ENCODE data around the gene ZNF385C. TPM values are rescaled to one million over a fixed set of nuclear protein-coding genes. Genes with fewer than 3 reads are reported as not detected.

The ZNF385C gene
- total RNA-seq, 2 experiments from 2014 or later = 0.67 to 0.85 TPM

DNA sequence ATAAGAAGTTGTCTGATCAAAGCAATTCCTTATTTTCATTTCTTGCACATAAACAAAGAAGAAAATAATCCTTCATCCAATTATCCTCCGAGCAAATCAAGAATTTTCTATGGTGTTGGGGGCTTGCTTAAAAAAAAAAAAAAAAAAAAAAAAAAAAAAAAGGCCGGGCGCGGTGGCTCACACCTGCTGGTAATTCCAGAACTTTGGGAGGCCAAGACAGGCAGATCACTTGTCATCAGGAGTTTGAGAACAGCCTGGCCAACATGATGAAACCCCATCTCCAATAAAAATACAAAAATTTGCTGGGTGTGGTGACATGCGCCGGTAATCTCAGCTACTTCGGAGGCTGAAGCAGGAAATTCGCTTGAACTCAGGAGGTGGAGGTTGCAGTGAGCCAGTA lies 112.4 kb downstream of the ZNF385C start:
- Histone ChIP-seq H3K27ac (ENCODE audit: low read depth, low read length, poor library complexity, severe bottlenecking) (no peak overlapping the region), H3K9me2 (ENCODE audit: insufficient read depth, low read length) (no peaks in the 10 kb centered on the region), H3K4me3 (ENCODE audit: low read depth, low read length, poor library complexity, severe bottlenecking) (no peak overlapping the region), H3K36me3 (ENCODE audit: insufficient read depth, low read length) (peaks cover 97% of the 10 kb centered on the region), H3K9me3 (ENCODE audit: low read length) (no peaks in the 10 kb centered on the region), H3K4me1 (ENCODE audit: insufficient read depth, low read length, poor library complexity, severe bottlenecking) (peaks cover 12% of the 10 kb centered on the region), H3K79me2 (ENCODE audit: insufficient read depth, low read depth, low read length) (no peaks in the 10 kb centered on the region), H2AFZ (ENCODE audit: low read length) (no peak overlapping the region), H3K4me2 (ENCODE audit: low read length) (no peak overlapping the region), H4K20me1 (ENCODE audit: insufficient read depth, low read length) (no peaks in the 10 kb centered on the region)
- intact Hi-C loops (cut with micrococcal nuclease; ENCODE audit: unreplicated experiment) = no loop called here
- POLR2A ChIA-PET = interaction anchor here (1.2 to 2.8 kb wide), 2 partner anchors 10 to 12 kb away, joined by 6 to 7 read pairs; no protein-coding TSS in a partner anchor
- DNase-seq (ENCODE audit: low spot score) = no peak
- TF ChIP-seq, protein P1, sequence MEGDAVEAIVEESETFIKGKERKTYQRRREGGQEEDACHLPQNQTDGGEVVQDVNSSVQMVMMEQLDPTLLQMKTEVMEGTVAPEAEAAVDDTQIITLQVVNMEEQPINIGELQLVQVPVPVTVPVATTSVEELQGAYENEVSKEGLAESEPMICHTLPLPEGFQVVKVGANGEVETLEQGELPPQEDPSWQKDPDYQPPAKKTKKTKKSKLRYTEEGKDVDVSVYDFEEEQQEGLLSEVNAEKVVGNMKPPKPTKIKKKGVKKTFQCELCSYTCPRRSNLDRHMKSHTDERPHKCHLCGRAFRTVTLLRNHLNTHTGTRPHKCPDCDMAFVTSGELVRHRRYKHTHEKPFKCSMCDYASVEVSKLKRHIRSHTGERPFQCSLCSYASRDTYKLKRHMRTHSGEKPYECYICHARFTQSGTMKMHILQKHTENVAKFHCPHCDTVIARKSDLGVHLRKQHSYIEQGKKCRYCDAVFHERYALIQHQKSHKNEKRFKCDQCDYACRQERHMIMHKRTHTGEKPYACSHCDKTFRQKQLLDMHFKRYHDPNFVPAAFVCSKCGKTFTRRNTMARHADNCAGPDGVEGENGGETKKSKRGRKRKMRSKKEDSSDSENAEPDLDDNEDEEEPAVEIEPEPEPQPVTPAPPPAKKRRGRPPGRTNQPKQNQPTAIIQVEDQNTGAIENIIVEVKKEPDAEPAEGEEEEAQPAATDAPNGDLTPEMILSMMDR (conservative IDR thresholded peaks at IDR 0.05; ENCODE audit: low read length) = no peak
- no peak for TF ChIP-seq EZH2phosphoT487 (IDR thresholded peaks at IDR 0.05; ENCODE audit: borderline replicate concordance, low read depth, low read length)
- BruUV-seq (replicated peaks) = no TSS peak
- CTCF ChIA-PET (ENCODE audit: unreplicated experiment) = interaction anchor here (0.5 kb wide), 1 partner anchor 138 kb away, joined by 3 read pairs; no protein-coding TSS in a partner anchor

DNA sequence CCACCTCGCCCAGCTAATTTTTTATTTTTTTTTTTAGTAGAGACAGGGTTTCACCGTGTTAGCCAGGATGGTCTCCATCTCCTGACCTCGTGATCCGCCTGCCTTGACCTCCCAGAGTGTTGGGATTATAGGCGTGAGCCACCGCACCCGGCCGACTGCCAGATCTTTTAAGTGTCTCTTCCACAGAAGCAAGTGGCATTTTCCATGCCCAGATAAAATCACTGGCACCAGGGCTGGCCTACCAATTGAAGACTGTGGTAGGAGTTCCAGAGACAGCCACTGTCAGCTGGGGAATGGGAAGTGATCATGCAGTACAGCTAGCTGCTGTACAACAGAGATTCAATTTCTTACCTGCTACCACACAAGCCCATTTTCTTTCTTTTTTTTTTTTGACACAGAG lies 113.8 kb downstream of the ZNF385C start:
- Histone ChIP-seq H3K36me3 (ENCODE audit: insufficient read depth, low read length) (peaks cover 95% of the 10 kb centered on the region), H4K20me1 (ENCODE audit: insufficient read depth, low read length) (no peaks in the 10 kb centered on the region), H2AFZ (ENCODE audit: low read length) (no peak overlapping the region), H3K4me3 (ENCODE audit: low read depth, low read length, poor library complexity, severe bottlenecking) (no peak overlapping the region), H3K79me2 (ENCODE audit: insufficient read depth, low read depth, low read length) (no peaks in the 10 kb centered on the region), H3K4me2 (ENCODE audit: low read length) (no peak overlapping the region), H3K9me2 (ENCODE audit: insufficient read depth, low read length) (no peaks in the 10 kb centered on the region), H3K27ac (ENCODE audit: low read depth, low read length, poor library complexity, severe bottlenecking) (no peak overlapping the region), H3K4me1 (ENCODE audit: insufficient read depth, low read length, poor library complexity, severe bottlenecking) (peaks cover 12% of the 10 kb centered on the region), H3K9me3 (ENCODE audit: low read length) (no peaks in the 10 kb centered on the region)
- intact Hi-C loops (cut with micrococcal nuclease; ENCODE audit: unreplicated experiment) = no loop called here
- ChIA-PET POLR2A (no interaction called here), CTCF (ENCODE audit: unreplicated experiment) (interaction anchor here (0.6 kb wide), 1 partner anchor 30 kb away, joined by 3 read pairs; no protein-coding TSS in a partner anchor)
- DNase-seq (ENCODE audit: low spot score) = no peak
- no TSS peak for BruUV-seq (replicated peaks)
- TF ChIP-seq, protein P1 (conservative IDR thresholded peaks at IDR 0.05; ENCODE audit: low read length) = no peak
- no peak for TF ChIP-seq EZH2phosphoT487 (IDR thresholded peaks at IDR 0.05; ENCODE audit: borderline replicate concordance, low read depth, low read length)

DNA sequence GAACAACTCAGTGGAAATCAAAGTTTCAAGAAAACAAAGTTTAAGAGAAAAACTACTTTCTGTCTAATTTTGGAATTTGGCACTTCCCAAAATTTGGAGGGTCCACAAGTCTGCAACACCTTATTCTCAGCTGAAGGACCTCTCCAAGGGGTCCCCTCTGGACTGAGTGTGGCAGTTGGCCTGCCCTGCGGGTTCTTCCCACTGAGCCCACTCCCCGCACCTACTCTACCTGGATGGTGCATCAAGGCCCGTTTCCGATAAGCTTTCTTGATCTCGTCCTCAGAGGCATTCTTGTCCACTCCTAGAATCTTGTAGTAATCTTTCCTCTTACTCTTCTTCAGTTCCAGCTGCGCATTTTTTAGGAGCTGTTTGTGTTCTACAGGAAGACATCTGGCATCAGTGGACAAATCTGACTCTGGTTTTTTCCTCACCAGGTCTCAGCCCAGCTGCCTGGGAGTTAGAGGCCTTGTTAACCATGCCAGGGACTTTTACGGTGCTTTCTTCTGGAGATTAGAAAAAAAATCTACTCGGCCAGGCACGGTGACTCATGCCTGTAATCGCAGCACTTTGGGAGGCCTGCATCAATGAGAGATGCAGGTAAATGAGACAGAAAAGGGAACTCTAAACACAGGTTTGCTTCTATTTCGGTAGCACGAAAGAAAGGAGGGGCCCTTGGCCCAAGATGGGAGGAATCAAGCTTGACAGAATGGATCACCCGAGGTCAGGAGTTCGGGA lies 116.1 kb downstream of the ZNF385C start:
- Histone ChIP-seq H3K4me1 (ENCODE audit: insufficient read depth, low read length, poor library complexity, severe bottlenecking) (peaks cover 4% of the 10 kb centered on the region), H2AFZ (ENCODE audit: low read length) (no peak overlapping the region), H4K20me1 (ENCODE audit: insufficient read depth, low read length) (no peaks in the 10 kb centered on the region), H3K4me3 (ENCODE audit: low read depth, low read length, poor library complexity, severe bottlenecking) (no peak overlapping the region), H3K9me3 (ENCODE audit: low read length) (no peaks in the 10 kb centered on the region), H3K36me3 (ENCODE audit: insufficient read depth, low read length) (peaks cover 90% of the 10 kb centered on the region), H3K79me2 (ENCODE audit: insufficient read depth, low read depth, low read length) (no peaks in the 10 kb centered on the region), H3K27ac (ENCODE audit: low read depth, low read length, poor library complexity, severe bottlenecking) (no peak overlapping the region), H3K9me2 (ENCODE audit: insufficient read depth, low read length) (no peaks in the 10 kb centered on the region), H3K4me2 (ENCODE audit: low read length) (no peak overlapping the region)
- DNase-seq (ENCODE audit: low spot score) = no peak
- no peak for TF ChIP-seq EZH2phosphoT487 (IDR thresholded peaks at IDR 0.05; ENCODE audit: borderline replicate concordance, low read depth, low read length)
- TF ChIP-seq, protein P1 (conservative IDR thresholded peaks at IDR 0.05; ENCODE audit: low read length) = no peak
- POLR2A ChIA-PET = no interaction called here
- intact Hi-C loops (cut with micrococcal nuclease; ENCODE audit: unreplicated experiment) = no loop called here
- CTCF ChIA-PET (ENCODE audit: unreplicated experiment) = no interaction called here
- no TSS peak for BruUV-seq (replicated peaks)

All from OCI-LY7 (cell line).